AG09309 (cell line): ENCODE results near the gene PTGER4.

Experiments
- DNase-seq: peaks from one replicate; pipeline ENCODE4 v3.0.0-alpha.2; 2010; ENCODE audit warnings: low read depth
- H3K4me3 ChIP-seq: 2 replicates; pipeline ENCODE4 v1.5.1; 2011; ENCODE audit warnings: mild to moderate bottlenecking, low read depth, low read length, moderate library complexity; ENCODE audit not compliant: control insufficient read depth
- TF ChIP-seq, protein P1 (sequence below): IDR thresholded peaks from 2 replicates; pipeline ENCODE4 v1.5.1; 2011; ENCODE audit warnings: mild to moderate bottlenecking, low read depth, low read length, inconsistent platforms; ENCODE audit not compliant: insufficient read depth, control insufficient read depth; ENCODE audit errors: missing control alignments

The PTGER4 gene

DNA sequence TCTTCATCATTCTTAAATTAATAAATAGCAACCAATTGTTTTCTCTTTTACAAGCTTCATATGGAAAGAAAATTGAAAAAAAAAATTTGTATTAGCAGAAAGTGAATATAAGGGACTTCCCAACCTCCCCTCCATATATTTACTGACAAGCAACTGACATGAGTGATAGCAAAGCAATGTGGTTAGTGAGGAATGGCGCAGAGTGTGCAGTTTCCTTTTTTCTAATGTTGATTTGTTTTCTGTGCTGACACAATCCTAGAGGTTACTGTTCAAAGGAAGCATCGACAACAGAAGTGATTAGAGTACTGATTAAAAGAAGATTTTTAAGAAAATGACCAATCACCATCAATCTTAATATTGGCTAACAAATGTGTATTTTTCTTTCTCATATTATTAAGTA, 1.7 kb upstream of the PTGER4 start:
- no peak overlapping the region for H3K4me3 ChIP-seq
- TF ChIP-seq, protein P1, sequence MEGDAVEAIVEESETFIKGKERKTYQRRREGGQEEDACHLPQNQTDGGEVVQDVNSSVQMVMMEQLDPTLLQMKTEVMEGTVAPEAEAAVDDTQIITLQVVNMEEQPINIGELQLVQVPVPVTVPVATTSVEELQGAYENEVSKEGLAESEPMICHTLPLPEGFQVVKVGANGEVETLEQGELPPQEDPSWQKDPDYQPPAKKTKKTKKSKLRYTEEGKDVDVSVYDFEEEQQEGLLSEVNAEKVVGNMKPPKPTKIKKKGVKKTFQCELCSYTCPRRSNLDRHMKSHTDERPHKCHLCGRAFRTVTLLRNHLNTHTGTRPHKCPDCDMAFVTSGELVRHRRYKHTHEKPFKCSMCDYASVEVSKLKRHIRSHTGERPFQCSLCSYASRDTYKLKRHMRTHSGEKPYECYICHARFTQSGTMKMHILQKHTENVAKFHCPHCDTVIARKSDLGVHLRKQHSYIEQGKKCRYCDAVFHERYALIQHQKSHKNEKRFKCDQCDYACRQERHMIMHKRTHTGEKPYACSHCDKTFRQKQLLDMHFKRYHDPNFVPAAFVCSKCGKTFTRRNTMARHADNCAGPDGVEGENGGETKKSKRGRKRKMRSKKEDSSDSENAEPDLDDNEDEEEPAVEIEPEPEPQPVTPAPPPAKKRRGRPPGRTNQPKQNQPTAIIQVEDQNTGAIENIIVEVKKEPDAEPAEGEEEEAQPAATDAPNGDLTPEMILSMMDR = no peak
- DNase-seq = no peak

DNA sequence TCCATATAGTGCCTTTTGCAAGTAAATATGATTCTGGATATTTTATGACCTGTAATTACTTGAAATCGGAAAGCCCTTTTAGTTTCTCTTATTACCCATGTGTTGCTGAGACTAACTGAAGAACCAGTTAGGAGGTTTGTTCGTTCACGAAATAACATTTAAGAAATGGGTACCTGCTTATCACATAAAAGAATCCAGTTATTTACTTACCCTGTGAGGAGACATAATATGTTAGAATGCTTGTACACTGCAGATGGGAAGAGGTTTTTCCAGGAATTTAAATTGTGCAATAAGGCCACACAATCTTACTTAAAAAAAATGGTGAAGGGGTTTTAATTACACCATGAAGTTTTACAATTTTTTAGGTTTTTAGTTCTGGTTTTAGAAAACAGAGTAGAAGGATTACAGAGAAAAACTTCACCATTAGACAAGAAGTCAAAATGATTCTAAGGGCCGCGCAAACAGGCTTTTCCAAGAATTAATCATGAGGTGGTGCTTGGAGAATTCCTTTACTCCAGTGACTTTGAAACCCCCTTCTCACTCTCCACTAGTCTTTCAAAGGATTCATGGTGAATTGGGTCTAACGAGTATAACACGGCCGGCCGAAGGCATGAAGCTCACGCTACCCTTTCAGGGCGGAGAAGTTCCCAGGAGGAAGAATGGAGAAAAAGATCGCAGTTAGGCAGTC, 1.1 kb upstream of the PTGER4 start:
- TF ChIP-seq, protein P1 = no peak
- peak overlapping the region; percentile 40 for H3K4me3 ChIP-seq
- DNase-seq = no peak

DNA sequence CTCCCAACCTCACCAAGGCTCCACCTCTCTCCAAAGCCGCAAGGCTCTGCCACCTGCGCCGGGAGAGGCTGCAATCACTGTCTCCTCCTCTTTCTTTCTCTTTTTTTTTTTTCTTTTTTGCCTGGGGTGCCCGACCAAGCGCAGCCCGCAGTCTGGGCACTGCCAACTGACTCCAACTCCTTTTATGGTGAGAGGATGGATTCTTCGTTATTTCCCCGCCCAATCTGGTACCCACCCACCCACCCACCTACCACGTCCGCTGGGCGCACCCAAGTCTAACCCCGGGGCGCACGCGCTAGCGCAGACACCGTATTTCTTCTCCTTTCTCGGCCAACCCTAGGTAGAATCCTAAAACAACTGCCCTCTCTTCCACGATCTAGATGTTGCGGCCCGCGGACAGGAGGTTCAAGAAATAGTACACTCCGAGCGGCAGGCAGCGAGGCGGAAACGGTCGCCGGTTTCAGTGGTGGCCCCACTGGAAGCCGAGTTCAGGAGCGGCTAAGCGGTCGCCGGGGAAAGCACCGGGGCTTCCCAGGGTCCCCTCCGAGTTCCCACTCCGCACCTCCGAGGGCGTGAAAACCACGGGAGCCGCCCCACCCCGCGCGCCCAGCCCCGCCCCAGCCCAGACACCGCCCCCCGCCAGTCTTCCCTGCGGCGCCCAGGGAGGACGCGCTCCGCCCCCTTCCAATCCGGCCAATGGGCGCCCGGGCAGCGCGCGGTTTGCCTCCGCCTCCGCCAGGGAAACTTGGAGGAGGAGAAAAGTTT, 385 bp upstream of the PTGER4 start:
- peak overlapping the region; percentile 40 for H3K4me3 ChIP-seq
- TF ChIP-seq, protein P1 = no peak
- no peak for DNase-seq

DNA sequence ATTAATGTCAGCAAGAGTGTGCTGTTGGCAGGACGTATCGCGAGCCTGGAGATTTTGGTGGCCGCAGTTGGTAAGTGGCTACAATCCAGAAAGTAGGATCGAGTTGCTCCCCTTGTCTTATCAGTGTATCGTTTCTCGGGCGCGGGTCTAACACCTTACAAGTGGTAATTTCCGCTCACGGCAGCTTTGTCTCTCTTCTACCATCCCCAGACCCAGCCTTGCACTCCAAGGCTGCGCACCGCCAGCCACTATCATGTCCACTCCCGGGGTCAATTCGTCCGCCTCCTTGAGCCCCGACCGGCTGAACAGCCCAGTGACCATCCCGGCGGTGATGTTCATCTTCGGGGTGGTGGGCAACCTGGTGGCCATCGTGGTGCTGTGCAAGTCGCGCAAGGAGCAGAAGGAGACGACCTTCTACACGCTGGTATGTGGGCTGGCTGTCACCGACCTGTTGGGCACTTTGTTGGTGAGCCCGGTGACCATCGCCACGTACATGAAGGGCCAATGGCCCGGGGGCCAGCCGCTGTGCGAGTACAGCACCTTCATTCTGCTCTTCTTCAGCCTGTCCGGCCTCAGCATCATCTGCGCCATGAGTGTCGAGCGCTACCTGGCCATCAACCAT, 1.1 kb downstream of the PTGER4 start:
- no peak for DNase-seq
- peak overlapping the region; percentile 40 for H3K4me3 ChIP-seq
- TF ChIP-seq, protein P1 = peak; percentile 13

DNA sequence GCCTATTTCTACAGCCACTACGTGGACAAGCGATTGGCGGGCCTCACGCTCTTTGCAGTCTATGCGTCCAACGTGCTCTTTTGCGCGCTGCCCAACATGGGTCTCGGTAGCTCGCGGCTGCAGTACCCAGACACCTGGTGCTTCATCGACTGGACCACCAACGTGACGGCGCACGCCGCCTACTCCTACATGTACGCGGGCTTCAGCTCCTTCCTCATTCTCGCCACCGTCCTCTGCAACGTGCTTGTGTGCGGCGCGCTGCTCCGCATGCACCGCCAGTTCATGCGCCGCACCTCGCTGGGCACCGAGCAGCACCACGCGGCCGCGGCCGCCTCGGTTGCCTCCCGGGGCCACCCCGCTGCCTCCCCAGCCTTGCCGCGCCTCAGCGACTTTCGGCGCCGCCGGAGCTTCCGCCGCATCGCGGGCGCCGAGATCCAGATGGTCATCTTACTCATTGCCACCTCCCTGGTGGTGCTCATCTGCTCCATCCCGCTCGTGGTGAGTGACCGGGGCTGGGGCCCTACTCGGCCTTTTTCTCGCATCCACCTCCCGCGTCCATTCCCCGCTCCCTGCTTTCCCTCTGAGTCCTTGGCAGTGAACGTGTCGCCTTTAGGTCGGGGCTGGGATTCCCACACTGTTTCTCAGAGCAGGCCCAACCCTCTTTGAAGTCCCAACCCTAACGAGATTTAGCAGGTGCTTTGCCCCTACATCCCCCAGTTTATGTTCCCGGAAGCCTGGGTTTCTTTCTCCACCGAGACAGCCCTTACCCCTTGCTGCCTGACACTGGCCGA, 1.8 kb downstream of the PTGER4 start:
- no peak for DNase-seq
- TF ChIP-seq, protein P1 = no peak
- peak overlapping the region; percentile 40 for H3K4me3 ChIP-seq
